B cell (primary cell): Measurements from ENCODE around the gene EFCAB14.

Experiments used
- EZH2 ChIP-seq: IDR thresholded peaks from 2 replicates; pipeline ENCODE4 v1.6.1; 2012; ENCODE audit warnings: borderline replicate concordance, low read depth, mild to moderate bottlenecking, moderate library complexity, low read length; ENCODE audit not compliant: insufficient read depth, poor library complexity, severe bottlenecking
- TF ChIP-seq, protein P1 (sequence below): fragments of 200-600 bp; IDR thresholded peaks from one replicate; pipeline ENCODE4 v1.8.0; 2022; ENCODE audit warnings: antibody characterized with exemption, mild to moderate bottlenecking

DNA sequence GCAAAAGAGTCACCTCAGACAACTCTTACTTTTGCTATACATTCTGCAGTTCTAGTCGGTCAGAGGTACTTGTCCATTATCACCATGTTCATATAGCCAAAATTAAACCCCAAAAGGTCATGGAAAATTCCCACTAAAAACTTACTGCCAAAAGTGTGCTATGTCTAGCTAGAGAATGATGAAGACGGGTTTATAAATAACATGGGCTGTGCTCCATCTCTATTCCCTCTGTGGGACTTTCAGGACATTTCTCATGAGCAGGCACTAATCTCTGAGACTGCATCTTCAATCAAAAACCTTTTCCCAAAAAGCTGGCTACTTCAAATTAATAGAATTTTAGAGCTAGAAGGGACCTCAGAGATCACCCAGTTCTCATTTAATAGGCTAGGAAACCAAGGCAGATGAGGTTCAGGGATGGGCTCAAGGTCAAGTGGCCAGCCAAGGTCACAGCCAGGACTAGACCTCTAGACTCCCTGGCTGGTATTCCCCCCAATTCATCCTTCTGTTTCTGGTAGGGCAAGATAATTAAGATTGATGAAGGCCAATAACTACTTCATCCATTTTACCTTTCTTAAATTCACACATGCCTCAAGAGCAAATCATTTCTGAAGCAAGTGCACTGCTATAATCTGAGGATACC lies 81.3 kb downstream of the EFCAB14 start:
- TF ChIP-seq, protein P1, sequence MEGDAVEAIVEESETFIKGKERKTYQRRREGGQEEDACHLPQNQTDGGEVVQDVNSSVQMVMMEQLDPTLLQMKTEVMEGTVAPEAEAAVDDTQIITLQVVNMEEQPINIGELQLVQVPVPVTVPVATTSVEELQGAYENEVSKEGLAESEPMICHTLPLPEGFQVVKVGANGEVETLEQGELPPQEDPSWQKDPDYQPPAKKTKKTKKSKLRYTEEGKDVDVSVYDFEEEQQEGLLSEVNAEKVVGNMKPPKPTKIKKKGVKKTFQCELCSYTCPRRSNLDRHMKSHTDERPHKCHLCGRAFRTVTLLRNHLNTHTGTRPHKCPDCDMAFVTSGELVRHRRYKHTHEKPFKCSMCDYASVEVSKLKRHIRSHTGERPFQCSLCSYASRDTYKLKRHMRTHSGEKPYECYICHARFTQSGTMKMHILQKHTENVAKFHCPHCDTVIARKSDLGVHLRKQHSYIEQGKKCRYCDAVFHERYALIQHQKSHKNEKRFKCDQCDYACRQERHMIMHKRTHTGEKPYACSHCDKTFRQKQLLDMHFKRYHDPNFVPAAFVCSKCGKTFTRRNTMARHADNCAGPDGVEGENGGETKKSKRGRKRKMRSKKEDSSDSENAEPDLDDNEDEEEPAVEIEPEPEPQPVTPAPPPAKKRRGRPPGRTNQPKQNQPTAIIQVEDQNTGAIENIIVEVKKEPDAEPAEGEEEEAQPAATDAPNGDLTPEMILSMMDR, result no peak
- TF ChIP-seq EZH2, result no peak
